Kasumi-1 (cell line): ENCODE data around the gene MRPL49.
"Not testable (repeated sequence)": the region's sequence is repeated elsewhere in the genome, so short reads cannot be mapped to it uniquely, and the experiment has no call there.

Source experiments
- DNase-seq, 2 experiments: peaks; one replicate each; lab custom pipeline; 2025; lab: John Stamatoyannopoulos, UW

Gene MRPL49

DNA sequence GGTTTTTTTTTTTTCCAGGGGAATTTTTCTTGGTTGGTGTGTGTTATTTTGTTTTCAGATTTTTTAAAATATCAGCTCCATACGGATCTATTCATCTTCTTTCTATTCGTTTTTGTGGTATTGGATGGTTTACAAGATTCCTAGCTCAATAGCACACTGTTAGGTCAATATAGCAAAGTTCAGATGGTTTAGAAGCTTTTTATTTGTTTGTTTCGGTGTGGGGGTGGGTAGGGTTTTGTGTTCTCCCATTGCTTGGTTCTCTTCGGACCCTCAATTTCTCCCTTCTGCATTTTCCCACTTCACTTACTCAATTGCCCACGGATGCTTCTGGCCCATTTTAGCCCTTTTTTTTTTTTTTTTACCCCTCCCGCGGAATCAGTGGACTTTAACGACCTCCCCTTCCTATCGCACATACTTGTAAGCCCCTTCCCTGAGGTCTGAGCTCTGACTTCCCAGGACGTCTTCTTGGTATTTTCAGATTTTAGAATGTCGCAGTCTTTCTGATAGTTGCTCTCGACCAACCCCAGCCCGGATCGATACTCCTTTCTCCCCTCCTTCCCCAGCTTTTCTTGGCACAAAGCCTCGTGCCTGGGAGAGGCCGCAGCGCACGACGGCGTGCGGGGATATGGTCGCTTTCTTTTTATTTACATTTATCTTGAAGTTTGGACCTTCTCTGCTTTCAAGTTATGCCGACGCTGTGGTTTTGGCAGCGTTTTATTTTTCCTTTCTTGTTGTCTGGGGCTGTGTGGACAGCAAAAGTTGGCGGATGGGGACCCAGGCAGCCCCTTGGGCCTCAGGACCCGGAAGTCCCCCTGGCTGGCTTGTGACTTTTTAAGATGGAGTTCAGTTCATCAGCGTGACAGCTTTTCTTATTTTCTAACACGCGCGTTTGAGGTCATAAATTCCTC, 43.5 kb downstream of the MRPL49 start:
- no peak for DNase-seq

DNA sequence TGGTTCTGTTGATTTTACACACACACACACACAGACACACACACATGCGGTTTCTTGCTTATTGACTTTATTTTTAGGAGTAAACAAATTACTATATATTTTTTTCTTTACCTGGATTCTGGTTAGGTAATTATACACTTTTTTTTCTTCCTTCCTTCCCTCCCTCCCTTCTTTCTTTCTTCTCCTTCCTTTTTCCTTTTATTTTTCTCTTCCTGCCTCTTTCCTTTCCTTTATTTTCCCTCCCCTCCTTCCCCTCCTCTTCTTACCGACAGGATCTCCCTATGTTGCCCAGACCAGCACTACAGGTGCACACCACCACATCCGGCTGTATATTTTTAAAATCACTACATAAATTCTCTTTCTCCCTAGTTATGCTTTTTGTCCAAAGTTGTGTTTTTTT, 44.8 kb downstream of the MRPL49 start:
- no peak for DNase-seq

DNA sequence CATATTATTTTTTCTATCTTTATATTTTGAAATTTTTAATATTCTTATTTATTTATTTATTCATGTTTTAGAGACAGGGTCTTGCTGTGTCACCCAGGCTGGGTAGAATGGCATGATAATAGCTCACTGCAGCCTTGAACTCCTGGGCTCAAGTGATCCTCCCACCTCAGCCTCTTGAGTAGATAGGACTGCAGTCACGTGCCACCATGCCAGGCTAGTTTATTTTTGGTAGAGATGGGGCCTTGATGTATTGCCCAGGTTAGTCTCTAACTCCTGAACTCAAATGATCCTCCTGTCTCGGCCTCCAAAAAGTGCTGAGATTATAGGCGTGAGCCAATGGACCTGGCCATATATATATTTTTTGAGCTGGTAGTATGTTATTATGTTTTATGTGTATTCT, 45.5 kb downstream of the MRPL49 start:
- no peak for DNase-seq

DNA sequence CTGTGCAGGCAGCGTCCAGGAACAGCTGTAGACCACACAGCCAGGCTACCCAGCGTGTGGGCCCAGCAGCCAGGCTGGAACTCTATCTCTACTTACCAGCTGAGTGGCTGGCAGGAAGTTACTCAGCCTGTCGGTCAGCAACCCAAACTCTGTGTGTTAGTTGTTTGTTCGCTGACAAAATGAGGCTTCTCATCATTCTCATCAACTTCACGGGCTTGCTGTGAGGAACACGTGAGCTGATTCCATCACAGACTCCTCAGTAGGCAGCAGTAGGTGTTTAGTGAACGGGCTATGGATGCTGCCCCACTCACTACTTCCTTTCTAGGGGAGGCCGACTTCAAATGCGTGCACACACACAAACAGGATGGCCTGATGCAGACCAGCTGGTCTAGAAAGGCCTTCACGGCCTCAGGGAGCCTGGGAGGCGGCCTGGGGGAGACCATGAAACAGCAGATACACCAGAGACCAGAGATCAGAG, 47.1 kb downstream of the MRPL49 start:
- DNase-seq = no peak

DNA sequence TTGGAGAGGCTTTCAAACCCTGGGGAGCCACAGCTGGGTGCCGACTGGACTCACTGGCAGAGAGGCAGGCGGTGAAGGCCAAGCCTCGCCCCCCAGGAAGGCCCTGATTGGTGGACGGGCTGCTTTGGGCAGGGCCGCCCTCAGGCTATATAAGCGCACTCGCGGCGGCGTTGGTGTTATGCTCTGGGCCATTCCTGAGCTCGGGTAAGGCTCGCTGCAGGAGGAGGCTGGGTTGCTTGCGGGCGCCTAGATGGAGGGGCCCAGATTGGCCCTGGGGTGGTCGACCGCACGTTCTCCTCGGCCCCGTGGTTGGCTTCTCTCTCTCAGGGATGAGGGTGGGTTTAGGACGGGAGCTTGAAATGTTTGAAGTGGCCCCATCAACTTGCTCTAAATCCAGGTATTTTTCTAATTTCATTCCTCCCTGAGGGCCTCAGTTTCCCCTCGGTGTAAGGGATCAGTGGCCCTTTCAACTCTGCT, 48.0 kb downstream of the MRPL49 start, which contains the start of gene SPDYC:
TSS of gene SPDYC (plus strand) at position 176 of the 477 bp plus-strand sequence. CDS start 1,125 bp downstream, outside the sequence.
- no peak for DNase-seq

DNA sequence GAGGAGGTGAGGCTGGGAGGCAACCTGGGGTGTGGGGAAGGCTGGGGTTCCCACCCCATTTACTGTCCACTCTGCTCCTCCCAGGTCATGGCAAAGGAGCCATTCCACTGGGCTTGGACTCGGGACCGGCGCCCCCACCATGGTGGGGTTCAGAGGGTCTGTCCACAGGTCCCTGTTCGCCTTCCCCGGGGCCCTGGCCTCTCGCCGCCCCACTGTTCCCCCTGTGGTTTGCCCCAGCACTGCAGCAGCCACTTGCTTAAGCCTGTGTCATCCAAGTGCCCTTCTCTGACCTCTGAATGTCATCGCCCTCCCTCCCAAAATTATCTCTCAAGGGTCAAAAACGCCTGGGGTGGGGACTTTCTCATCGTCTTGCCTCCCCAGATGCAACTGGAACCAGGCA, 50.5 kb downstream of the MRPL49 start:
- DNase-seq = no peak

DNA sequence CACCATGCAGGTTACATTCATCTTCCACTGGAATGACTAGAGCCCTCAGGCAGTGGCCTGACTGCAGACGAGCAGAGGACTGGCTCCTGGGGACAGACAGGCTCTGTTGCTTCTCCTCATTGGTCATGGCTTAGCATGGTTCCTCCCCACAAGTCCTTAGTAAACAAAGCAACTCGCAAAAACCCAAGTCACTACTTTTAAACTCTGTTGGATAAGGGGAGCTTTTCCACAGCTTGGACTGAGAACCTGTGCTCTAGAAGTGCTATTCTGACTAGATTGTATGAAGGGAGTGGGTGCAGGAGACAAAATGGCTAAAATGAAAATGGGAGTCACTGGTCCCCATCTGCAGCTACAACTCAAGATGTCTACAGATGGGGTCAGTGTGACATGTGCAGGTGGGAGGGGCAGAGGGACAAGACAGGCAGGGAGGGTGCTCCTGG, 52.5 kb downstream of the MRPL49 start:
- not testable (repeated sequence) for DNase-seq
